Measurements from ENCODE around the gene PDE6G.

- TF ChIP-seq, protein P1, sequence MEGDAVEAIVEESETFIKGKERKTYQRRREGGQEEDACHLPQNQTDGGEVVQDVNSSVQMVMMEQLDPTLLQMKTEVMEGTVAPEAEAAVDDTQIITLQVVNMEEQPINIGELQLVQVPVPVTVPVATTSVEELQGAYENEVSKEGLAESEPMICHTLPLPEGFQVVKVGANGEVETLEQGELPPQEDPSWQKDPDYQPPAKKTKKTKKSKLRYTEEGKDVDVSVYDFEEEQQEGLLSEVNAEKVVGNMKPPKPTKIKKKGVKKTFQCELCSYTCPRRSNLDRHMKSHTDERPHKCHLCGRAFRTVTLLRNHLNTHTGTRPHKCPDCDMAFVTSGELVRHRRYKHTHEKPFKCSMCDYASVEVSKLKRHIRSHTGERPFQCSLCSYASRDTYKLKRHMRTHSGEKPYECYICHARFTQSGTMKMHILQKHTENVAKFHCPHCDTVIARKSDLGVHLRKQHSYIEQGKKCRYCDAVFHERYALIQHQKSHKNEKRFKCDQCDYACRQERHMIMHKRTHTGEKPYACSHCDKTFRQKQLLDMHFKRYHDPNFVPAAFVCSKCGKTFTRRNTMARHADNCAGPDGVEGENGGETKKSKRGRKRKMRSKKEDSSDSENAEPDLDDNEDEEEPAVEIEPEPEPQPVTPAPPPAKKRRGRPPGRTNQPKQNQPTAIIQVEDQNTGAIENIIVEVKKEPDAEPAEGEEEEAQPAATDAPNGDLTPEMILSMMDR (conservative IDR thresholded peaks at IDR 0.05 in 1 of 2, IDR thresholded peaks at IDR 0.05 in 1 of 2; ENCODE audit: extremely low read depth in 1 of 2, insufficient read depth in 1 of 2, low read depth in 1 of 2, low read length in 2 of 2), result no peak
- no peak for TF ChIP-seq EZH2 (IDR thresholded peaks at IDR 0.05; ENCODE audit: borderline replicate concordance, low read length)
Measured at GRCh38 chr17:81621494-81622130, 34.7 kb downstream of the PDE6G start.

All from mammary epithelial cell (primary cell).